ENCODE results near the gene CD160.
A peak's percentile ranks its signal among the peaks of the same experiment; 100 is the strongest.
"Not testable (repeated sequence)": the region's sequence is repeated elsewhere in the genome, so short reads cannot be mapped to it uniquely, and the experiment has no call there.

Gene CD160, protein sequence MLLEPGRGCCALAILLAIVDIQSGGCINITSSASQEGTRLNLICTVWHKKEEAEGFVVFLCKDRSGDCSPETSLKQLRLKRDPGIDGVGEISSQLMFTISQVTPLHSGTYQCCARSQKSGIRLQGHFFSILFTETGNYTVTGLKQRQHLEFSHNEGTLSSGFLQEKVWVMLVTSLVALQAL

DNA sequence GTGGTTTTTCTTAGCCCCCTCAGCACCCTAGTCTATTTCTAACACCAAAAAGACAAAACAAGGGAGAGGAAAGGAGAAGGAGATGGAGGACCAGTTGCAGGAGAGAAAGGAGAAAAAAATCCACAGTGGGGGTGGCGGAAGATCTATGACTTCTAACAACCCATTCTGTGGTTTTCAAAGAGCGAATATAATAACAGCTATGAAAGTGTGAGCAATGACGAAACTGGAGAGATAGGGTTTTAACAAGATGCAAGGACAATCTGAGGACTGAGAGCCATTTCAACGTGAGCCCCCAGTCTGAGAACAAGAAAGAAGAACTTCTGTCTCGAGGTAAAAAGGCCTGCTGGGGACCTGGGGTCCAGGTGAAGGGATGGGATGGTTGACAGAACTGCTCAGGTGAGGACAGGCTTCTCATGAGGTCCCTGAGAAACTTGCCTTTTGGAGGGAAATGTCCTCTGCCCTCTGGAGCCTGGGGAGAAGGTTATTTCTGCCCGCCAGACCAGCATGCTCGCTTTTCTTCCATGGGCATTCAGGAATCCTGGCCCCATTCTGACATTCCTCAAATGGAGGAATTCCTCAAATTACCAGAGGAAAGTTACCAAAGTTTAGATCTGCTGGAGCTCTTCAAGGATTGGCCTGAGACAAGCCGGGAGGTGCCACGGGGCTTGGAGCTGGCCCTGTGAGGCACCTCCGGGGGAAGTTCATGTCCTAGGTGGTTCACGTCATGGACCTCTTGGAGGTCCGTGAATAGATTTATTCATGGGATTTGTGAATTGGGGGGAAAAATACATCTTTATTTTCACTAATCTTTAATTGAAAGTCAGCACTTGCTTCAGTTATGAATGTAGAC, at the start of gene CD160:
Gene CD160, plus strand, starts transcription at position 270 of the 850 bp plus-strand sequence. CDS start 8,829 bp downstream, outside the sequence.
- peak in 1 of 2 donors; percentile 31 for DNase-seq

DNA sequence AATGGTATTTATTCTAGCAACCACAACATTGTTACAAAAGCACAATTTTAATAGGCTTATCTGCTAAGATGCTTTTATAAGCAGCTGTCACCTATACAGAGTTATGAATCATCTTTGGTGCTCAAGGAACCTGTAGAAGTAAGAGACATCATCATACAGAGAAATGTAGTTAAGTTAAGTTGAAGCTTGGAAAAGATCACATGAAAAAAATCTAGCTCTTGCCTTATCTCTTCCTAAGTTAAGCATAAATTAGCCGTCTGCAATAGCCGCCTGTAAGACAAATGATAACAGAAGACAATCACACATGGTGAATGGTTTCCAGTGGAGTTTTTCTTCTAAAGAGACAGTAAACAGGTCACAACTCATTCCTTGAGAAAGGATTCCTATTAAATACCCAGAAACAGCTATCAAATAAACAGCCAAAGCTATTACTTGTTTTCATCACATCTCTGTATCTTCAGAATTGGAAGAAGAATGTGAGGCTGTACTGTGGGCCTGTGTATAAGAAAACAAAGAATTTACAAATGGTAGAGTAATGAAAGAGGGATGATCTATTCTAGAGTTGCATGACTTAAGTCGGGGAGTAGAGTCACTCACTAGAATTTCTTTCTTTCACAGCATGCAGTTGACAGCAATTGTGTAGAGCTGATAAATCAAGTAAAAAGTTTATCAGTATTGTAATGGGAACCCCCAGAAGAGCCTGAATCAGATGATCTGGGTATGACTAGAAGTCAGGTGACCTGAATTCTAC, 48.1 kb upstream of the CD160 start:
- not testable (repeated sequence) for DNase-seq

DNA sequence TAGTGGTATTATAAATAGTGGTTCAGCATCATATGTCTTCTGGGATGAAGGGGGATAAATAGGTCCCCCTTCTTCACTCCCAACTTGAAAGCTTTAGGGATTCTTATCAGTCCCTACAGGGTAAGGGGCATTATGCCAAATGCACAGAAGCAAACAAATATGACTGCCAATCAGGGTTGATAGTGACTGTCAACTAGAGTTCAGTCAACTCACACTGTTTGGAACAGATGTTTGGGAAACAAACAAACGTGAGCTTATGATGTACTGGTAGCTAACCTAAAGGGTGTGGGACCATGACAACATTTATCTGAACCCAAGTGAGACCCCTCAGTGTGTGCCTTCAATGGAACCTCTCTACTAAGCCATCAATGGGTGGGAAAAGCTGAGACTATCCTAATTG, 46.1 kb upstream of the CD160 start:
- not testable (repeated sequence) for DNase-seq

DNA sequence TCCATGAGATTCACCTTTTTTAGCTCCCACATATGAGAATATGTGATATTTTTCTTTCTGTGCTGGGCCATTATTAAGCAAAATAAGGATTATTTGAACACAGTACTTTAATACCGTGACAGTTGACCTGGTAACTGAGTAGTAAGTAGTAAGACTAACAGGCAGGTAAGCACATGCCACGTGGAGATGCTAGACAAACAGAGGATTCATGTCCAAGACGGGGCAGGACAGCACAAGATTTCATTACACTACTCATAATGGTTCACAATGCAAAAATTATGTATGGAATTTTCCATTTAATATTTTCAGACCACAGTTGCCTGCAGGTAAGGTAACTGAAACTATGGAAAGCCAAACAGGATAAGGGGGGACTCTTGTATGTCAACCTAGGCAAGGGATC, 34.4 kb upstream of the CD160 start:
- not testable (repeated sequence) for DNase-seq

DNA sequence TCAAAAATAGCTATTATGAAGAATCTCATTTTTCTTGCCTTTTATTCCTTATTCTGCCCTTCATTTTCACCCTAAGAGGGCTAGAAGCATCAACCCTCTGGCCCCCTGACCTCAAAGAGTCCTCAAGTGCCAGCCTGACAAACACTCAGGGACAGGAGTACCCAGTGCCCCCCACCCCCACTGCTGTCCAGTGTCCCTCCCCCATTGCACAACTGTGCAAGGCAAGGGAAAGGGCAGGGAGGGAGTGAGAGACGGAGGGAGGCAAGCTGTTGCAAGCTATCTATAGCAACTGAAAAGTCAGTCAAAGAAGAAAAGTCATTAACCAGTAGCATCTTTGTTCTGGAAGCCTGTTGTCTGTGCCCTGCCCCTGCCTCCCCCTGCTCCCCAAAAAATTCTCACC, 33.2 kb upstream of the CD160 start:
- DNase-seq, result not testable (repeated sequence)

GRCh38 chr1:145688328-145688727, 31.0 kb upstream of the CD160 start:
- DNase-seq, result no peak

- DNase-seq, result no peak
Observed at GRCh38 chr1:145688924-145689323, 30.4 kb upstream of the CD160 start.

GRCh38 chr1:145689922-145690321, 29.4 kb upstream of the CD160 start:
- DNase-seq, result no peak

DNA sequence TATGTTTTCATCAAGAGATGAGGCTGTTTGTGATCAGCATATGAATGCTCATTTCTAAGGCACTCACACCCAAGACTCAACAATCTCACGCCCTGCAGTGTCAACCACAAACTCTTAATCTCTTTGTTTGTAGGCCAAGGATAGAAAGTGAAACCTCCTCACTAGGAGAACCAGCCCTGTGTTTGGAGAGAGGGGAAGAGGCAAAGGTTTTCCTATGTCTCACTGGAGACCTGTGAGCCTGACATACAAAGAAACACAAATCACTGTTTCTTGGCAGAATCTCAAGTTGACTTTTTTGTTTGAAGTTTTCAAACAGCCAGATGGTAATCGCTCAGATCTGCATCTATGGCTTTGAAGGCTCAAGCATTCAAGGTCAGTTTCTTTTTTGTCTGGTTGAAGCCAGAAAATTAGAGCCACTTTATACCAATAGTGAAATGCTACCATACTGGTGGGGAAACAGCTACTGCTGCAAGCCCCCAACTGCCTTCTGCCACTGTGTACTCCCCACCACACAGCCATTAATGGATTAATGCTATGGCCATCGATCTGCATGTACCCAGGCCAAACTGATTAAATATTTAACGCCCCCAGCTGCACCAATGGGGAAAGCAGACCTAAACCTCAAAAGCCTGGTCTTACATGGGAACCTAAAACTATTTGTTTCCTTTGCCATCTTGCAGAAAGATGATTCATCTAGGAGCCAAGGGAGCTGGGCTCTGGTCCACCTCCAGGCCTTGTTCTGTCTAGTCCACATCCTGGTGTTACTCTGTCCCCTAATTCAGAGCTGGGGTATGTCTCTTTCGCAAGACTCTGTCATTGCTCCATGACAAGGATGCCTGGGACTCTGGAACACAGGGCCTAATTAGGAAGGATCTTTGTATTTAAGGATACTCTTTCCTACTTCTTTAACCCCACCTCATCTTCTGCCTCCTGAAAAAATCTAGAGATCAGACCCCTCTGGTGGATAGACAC, 28.4 kb upstream of the CD160 start:
- peak; percentile 20 to 64 for DNase-seq

- DNase-seq, result no peak
Observed at GRCh38 chr1:145692785-145693443, 26.4 kb upstream of the CD160 start.

DNA sequence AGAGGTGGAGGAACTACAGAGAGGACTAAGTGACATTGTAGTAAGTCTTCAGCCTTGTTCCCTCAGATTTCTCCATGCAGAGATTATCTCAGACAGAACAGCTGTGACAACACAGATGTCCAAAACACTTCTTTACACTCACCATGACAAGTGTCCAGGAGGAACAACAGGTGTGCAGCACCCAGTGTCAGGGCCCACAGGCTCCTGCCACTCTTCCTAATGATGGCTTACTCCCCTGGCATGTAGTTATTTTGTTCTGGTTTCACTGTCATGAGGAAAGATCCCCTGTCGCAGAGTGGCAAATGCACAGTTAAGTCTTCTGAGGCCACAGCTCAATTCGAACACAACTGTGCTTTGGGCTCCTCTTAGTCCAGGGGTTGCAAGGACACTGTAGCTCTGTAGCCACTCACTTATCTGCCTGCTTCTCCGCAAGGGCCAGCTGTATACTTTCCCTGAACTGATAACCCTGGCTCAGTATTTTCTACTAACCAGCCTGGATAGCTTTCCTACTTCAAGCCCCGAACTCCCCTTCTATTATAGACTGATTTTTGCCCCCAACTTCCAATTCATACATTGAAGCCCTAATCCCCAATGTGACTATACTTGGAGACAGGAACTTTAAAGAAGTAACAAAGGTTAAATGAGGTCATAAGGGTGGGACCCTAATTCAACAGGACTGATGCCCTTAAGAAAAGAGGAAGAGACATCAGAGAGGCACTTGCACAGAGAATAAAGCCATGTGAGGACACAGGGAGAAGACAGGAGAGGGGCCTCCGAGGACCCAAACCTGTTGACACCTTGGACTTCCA, 23.3 kb upstream of the CD160 start:
- DNase-seq, result no peak

DNA sequence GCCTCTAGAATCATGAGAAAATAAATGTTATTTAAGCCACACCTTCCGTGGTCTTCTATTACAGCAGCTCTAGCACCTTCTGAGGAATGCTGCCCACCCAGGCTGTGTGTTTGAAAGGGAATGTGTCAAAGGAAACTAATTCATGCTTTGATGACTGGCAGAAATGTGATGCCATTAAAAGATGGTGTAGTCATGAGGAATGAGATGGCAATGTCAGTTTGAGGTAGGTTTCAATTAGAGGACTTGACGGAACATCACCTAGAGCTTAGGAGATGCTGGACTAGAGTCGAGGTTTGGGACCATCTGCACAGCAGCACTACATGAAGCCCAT, 22.7 kb upstream of the CD160 start:
- no peak for DNase-seq

DNA sequence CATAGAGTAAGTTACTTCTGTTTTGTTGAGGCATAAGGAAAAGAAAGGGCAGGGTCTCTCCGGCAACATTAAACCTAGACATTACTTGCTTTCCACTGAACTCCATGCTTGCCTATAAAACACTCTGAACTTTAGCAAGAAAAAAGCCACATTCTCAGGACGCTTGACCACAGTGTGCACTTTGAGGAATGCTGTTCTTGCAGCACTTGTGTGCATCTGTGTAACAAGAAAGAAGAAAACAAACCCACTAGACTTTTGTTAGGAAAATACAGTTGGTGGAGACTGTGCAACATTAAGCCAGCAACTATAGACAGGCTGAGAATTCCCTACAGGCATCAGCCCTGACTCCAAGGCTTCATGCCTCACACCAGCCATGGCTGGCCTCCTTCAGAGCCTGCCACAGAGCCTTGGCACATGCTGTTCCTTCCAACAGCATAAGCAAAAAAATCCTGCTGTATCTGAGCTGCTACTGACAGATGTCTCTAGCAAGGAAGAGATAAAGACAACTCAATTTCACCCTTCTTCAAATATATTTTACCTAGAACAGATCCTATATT, 17.9 kb upstream of the CD160 start:
- no peak for DNase-seq

- DNase-seq, result no peak
Observed at GRCh38 chr1:145702052-145702451, 17.2 kb upstream of the CD160 start.

DNA sequence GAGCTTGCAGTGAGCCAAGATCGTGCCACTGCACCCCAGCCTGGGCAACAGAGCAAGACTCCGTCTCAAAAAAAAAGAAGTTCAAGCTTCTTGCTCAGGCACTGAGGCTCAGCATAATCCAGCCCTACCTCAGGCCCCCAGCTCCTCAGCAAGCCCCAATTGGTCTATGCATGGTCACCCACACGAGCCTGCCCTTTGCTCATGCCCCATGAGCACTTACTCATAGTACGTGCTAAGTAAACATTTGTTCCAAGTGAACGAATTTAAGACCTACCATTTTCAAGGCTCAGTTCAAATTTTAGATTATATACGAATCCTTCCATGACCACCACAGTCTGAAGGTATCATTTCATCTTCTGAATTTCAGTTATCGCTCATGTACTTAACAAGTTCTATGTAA, 16.5 kb upstream of the CD160 start:
- no peak for DNase-seq

DNA sequence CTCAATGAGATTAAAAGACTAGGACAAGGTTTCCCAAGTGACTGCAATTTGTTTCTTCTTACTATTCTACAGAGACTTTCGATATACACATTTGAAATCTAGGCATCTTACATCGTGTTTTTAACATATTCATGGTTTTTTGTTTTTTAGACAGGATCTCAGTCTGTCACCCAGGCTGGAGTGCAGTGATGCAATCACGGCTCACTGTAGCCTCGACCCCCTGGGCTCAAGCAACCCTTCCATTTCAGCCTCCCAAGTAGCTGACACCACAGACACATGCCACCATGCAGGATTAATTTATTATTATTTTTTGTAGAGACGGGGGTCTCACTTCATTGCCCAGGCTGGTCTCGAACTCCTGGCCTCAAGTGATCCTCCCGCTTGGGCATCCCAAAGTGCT, 13.7 kb upstream of the CD160 start:
- DNase-seq, result no peak

DNA sequence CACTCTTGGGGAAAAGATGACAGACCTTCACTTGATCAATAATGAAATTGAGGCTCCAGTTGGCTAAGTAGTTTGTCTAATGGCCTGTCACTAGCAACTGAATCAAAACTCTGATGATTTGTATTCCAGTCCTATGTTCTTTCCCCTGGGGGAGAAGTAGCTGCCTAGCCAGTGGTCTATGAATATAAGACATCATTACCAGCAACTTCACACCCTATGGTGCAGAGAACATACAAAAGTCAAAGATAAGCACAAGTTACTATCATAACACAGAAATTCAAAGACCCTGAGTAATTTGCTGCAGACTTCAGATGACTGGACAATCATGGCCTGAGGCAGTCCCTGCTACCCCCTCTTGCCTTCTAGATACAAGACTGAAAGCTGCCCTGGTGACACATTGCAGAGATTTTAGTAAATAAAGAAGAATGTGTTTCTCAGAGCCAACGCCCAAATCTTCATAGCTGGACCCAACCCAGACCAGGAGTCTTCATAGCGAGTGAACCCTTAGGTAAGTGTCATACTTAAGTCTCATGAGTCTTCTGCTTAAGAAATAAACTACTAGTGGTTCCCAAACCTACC, 13.1 kb upstream of the CD160 start:
- DNase-seq, result no peak

DNA sequence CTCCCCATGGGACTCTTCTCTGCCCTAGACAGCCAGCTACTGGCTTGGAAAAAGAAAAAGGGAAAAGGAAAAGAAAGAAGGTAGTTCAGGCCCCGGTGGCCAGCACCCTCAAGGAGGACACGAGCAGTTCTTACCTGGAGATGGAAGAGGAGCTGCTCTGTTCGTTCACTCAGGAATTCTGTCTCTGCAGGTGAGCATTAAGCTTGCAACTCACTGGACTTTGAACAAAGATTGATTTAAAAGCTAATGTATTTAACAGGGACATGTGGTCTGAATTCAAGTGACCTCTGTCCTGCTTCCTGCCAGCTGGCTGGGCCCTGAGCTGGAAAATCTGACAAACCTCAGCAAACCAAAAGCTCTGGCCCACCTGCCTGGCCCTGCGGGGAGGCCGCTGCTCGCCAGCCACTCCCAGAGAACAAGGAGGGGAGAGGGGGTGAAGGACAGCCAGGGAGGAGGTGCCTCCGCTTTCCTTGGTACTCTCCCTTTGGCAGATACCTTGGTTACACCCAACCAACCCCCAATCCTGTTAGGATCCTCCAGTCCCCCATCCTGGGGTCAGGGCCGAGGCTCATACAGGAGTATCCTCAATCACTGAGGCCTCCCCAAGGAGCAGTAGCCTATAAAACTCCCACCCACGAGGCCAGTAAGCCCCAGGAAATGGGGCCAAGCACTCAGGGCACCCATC, 12.0 kb upstream of the CD160 start, which contains the start of gene PDZK1:
Gene PDZK1, minus strand, starts transcription at position 186 of the 685 bp plus-strand sequence. CDS start 19,347 bp downstream, outside the sequence.
- DNase-seq, result no peak

DNA sequence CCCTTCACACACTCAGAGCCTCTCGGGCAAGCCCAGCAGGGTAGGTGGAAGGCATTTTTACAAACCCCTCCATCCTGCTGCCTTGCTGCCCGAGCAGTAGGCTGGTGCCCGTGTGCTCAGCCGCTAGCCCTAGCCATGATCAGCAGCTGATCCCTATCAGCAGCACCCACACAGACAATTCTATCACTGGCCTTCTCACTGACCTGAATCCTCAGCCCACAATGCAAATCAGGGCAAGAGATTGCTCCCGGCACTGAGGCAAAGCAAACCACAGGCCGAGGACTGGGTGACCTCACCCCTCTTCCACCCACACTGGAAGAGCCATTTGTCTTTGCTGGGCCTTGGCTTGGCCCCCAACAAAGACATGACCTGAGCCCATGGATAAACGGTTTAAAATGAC, 11.2 kb upstream of the CD160 start:
- DNase-seq, result no peak
